Endothelial cell of umbilical vein (primary cell): ENCODE results near the gene ATP2B2. TPM values are rescaled to one million over a fixed set of nuclear protein-coding genes. Genes with fewer than 3 reads are reported as not detected.

Experiments used
- BruUV-seq: library from RNA; stranded (reverse); fragments of 400-500 nt; replicated peaks from 2 replicates; lab custom pipeline; 2021; lab: Mats Ljungman, UMichigan
- CTCF ChIA-PET: fragments of 300-600, 350-600 bp; sonication (Branson Sonifier 250); formaldehyde crosslinking; loops from one replicate; lab custom pipeline; 2021; ENCODE audit warnings: antibody characterized with exemption, inconsistent platforms; lab: Charles Lee
- POLR2A ChIA-PET: fragments of 300-600, 350-600 bp; sonication (Branson Sonifier 250); formaldehyde crosslinking; loops from one replicate; lab custom pipeline; 2021; ENCODE audit warnings: antibody characterized with exemption, inconsistent platforms; lab: Charles Lee
- DNase-seq: peaks from one replicate; pipeline ENCODE4 v3.0.0-alpha.2; 2011; ENCODE audit warnings: low read depth, low spot score
- FAIRE-seq: peaks from 2 replicates; lab custom pipeline; 2011; peaks lifted over from hg19 to GRCh38; lab: Jason Lieb, UNC
- H2AFZ ChIP-seq: 2 replicates; pipeline ENCODE4 v1.6.0; 2012; ENCODE audit warnings: low read depth, low read length, control low read depth, inconsistent platforms
- H3K27ac ChIP-seq: 2 replicates; pipeline ENCODE4 v1.5.1; 2011; ENCODE audit warnings: low read depth, mild to moderate bottlenecking, control low read depth, low read length, moderate library complexity; ENCODE audit not compliant: insufficient read depth
- H3K27me3 ChIP-seq, 2 experiments: 2 replicates each; pipeline versions ENCODE4 v1.6.0 to v1.6.1; 2011; ENCODE audit warnings: low read length in 2 of 2, mixed read lengths in 1 of 2; ENCODE audit not compliant: control insufficient read depth in 2 of 2, insufficient read depth in 2 of 2
- H3K36me3 ChIP-seq, 2 experiments: 2 replicates in 1 of 2; 3 replicates in 1 of 2; pipeline ENCODE4 v1.5.1; 2011; ENCODE audit warnings: low read length in 2 of 2, mild to moderate bottlenecking in 1 of 2, moderate library complexity in 1 of 2; ENCODE audit not compliant: control insufficient read depth in 2 of 2, insufficient read depth in 2 of 2; ENCODE audit errors: extremely low read depth in 1 of 2
- H3K4me1 ChIP-seq: 3 replicates; pipeline ENCODE4 v1.5.1; 2011; ENCODE audit warnings: mild to moderate bottlenecking, low read length; ENCODE audit not compliant: control insufficient read depth, insufficient read depth; ENCODE audit errors: extremely low read depth
- H3K4me2 ChIP-seq: 2 replicates; pipeline ENCODE4 v1.6.1; 2011; ENCODE audit warnings: low read length, control low read depth, mixed read lengths; ENCODE audit not compliant: insufficient read depth
- H3K4me3 ChIP-seq, 3 experiments: fragments of 200-600 bp in 1 of 3; sonication (generic), shearing (Covaris generic) in 1 of 3; replicated peaks in 1 of 3; 2 replicates each; pipeline ENCODE4 v1.5.1; 2011 to 2016; ENCODE audit warnings: control low read depth in 3 of 3, low read length in 3 of 3, mild to moderate bottlenecking in 2 of 3, inconsistent platforms in 1 of 3, low read depth in 1 of 3, moderate library complexity in 1 of 3; ENCODE audit not compliant: insufficient read depth in 1 of 3
- H3K79me2 ChIP-seq: 2 replicates; pipeline ENCODE4 v1.6.0; 2012; ENCODE audit warnings: low read length, inconsistent platforms; ENCODE audit not compliant: control insufficient read depth, insufficient read depth
- H3K9ac ChIP-seq: replicated peaks from 2 replicates; pipeline ENCODE3; 2011; ENCODE audit warnings: low read length, control low read depth; ENCODE audit not compliant: insufficient read depth; ENCODE audit errors: extremely low read depth
- H3K9me1 ChIP-seq: replicated peaks from 3 replicates; pipeline ENCODE4 v1.6.0; 2011; ENCODE audit warnings: mild to moderate bottlenecking, low read length; ENCODE audit not compliant: control insufficient read depth, insufficient read depth; ENCODE audit errors: extremely low read depth
- H3K9me3 ChIP-seq: replicated peaks from 2 replicates; pipeline ENCODE4 v1.5.1; 2012; ENCODE audit warnings: low read length, inconsistent platforms; ENCODE audit not compliant: control insufficient read depth, insufficient read depth
- H4K20me1 ChIP-seq: replicated peaks from 2 replicates; pipeline ENCODE3; 2011; ENCODE audit warnings: mild to moderate bottlenecking, low read length; ENCODE audit not compliant: control insufficient read depth, insufficient read depth; ENCODE audit errors: extremely low read depth
- EZH2 ChIP-seq: IDR thresholded peaks from 2 replicates; pipeline ENCODE4 v1.6.1; 2012; ENCODE audit warnings: borderline replicate concordance, low read depth, mild to moderate bottlenecking, moderate library complexity, low read length, inconsistent platforms; ENCODE audit not compliant: severe bottlenecking
- FOS ChIP-seq: IDR thresholded peaks from 2 replicates; pipeline ENCODE4 v1.6.1; 2011; ENCODE audit warnings: mild to moderate bottlenecking, low read length, moderate library complexity, borderline replicate concordance; ENCODE audit not compliant: insufficient read depth
- GATA2 ChIP-seq: IDR thresholded peaks from 2 replicates; pipeline ENCODE4 v1.7.0; 2011; ENCODE audit warnings: low read depth, mild to moderate bottlenecking, moderate library complexity, mixed read lengths, low read length; ENCODE audit not compliant: insufficient read length, insufficient read depth
- JUN ChIP-seq: IDR thresholded peaks from 2 replicates; pipeline ENCODE4 v1.6.1; 2011; ENCODE audit warnings: borderline replicate concordance, low read depth; ENCODE audit not compliant: insufficient read length, insufficient read depth
- MYC ChIP-seq: IDR thresholded peaks from one replicate; pipeline ENCODE4 v1.6.1; 2011; ENCODE audit warnings: mild to moderate bottlenecking, low read depth, low read length
- POLR2A ChIP-seq: IDR thresholded peaks from 2 replicates; pipeline ENCODE4 v1.6.1; 2012; ENCODE audit warnings: low read depth, mild to moderate bottlenecking, control low read depth, low read length
- POLR2AphosphoS5 ChIP-seq: IDR thresholded peaks from 2 replicates; pipeline ENCODE4 v1.6.1; 2012; ENCODE audit warnings: low read depth, mild to moderate bottlenecking, control low read depth, low read length, moderate library complexity; ENCODE audit not compliant: insufficient read depth
- dilution Hi-C: fragments of 300-500 bp; cut with MboI; formaldehyde crosslinking; loops from one replicate; pipeline ENCODE4 v1.15.0; 2019; ENCODE audit warnings: low sequenced_read_pairs; ENCODE audit not compliant: extremely low pct_ligation_motif_present
- intact Hi-C: fragments of 100-400 bp; cut with micrococcal nuclease; formaldehyde crosslinking; loops from one replicate; pipeline ENCODE4 v1.10.0; 2022
- polyA plus RNA-seq, 4 experiments: library from polyadenylated mRNA; depleted of rRNA in 3 of 4; stranded (reverse) in 3 of 4; unstranded in 1 of 4; fragments of >200 nt; gene quantifications; 2 replicates each; pipeline versions ENCODE4 v1.2.1 to v1.2.3, GENCODE V29; 2011 to 2012; ENCODE audit warnings: missing spikeins in 1 of 4
- total RNA-seq: library from RNA; stranded (reverse); gene quantifications from 2 replicates; pipeline ENCODE4 v1.2.3, GENCODE V29; 2021
- TF ChIP-seq, protein P1 (sequence below), 2 donors: IDR thresholded peaks; 1 replicate in 1 of 2; 2 replicates in 1 of 2; pipeline ENCODE4 v1.5.1; 2011; ENCODE audit warnings: low read length in 2 of 2, mild to moderate bottlenecking in 2 of 2, moderate library complexity in 2 of 2, control low read depth in 1 of 2, inconsistent platforms in 1 of 2, low read depth in 1 of 2; ENCODE audit not compliant: insufficient read depth in 1 of 2; ENCODE audit errors: extremely low read depth in 1 of 2
- TF ChIP-seq, protein P2 (sequence below): IDR thresholded peaks from 2 replicates; pipeline ENCODE4 v1.6.1; 2011; ENCODE audit not compliant: insufficient read depth, insufficient read length

Gene ATP2B2
- total and polyA plus RNA-seq, 2 donors (not counting 3 experiments of a cell fraction or from before 2014, with no cell fraction given) = not detected

DNA sequence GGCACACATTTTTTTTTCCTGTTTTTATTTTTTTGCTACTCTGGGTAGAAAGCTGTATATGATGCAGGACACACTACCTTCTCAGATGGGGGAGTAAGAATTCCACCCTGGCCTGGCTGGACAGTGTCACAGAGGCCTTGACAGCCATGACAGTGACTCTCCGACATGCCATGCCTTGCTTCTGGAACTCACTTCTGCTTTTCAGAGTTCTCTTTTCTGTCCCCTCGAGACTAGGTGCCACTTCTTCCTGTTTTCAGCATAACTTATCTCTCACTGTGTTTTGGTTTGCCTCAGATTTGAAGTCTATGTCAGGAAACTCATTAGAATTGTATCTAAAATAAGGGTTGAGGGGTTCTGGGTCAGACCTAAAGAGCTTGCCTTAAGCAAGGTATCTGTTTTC, 115.4 kb downstream of the ATP2B2 start:
- Histone ChIP-seq H3K36me3 (no peaks in the 10 kb centered on the region), H3K27me3 (no peaks in the 10 kb centered on the region), H4K20me1 (no peaks in the 10 kb centered on the region), H3K79me2 (no peaks in the 10 kb centered on the region), H3K27ac (no peak overlapping the region), H3K9me3 (no peaks in the 10 kb centered on the region), H3K4me1 (no peaks in the 10 kb centered on the region), H2AFZ (no peak overlapping the region), H3K9ac (no peak overlapping the region), H3K4me3 (no peak overlapping the region), H3K9me1 (no peaks in the 10 kb centered on the region), H3K4me2 (no peak overlapping the region)
- dilution Hi-C loops = no loop called here
- no TSS peak for BruUV-seq
- TF ChIP-seq POLR2A (no peak), GATA2 (no peak), MYC (no peak), POLR2AphosphoS5 (no peak), JUN (no peak), EZH2 (no peak), FOS (no peak)
- TF ChIP-seq, protein P1, sequence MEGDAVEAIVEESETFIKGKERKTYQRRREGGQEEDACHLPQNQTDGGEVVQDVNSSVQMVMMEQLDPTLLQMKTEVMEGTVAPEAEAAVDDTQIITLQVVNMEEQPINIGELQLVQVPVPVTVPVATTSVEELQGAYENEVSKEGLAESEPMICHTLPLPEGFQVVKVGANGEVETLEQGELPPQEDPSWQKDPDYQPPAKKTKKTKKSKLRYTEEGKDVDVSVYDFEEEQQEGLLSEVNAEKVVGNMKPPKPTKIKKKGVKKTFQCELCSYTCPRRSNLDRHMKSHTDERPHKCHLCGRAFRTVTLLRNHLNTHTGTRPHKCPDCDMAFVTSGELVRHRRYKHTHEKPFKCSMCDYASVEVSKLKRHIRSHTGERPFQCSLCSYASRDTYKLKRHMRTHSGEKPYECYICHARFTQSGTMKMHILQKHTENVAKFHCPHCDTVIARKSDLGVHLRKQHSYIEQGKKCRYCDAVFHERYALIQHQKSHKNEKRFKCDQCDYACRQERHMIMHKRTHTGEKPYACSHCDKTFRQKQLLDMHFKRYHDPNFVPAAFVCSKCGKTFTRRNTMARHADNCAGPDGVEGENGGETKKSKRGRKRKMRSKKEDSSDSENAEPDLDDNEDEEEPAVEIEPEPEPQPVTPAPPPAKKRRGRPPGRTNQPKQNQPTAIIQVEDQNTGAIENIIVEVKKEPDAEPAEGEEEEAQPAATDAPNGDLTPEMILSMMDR (IDR thresholded peaks at IDR 0.05; ENCODE audit: extremely low read depth in 1 of 2, insufficient read depth in 1 of 2, low read depth in 1 of 2, low read length in 2 of 2) = no peak
- TF ChIP-seq, protein P2, sequence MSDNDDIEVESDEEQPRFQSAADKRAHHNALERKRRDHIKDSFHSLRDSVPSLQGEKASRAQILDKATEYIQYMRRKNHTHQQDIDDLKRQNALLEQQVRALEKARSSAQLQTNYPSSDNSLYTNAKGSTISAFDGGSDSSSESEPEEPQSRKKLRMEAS = no peak
- ChIA-PET POLR2A (interaction anchor here (0.7 kb wide), 1 partner anchor 9 kb away, joined by 3 read pairs; no protein-coding TSS in a partner anchor), CTCF (no interaction called here)
- intact Hi-C loops = no loop called here
- FAIRE-seq (no peak), DNase-seq (no peak)
